HL-60/S4 (cell line): ENCODE results near the gene TAF1L.
"Not testable (repeated sequence)": the region's sequence is repeated elsewhere in the genome, so short reads cannot be mapped to it uniquely, and the experiment has no call there.

Experiments used
- in situ Hi-C: fragments of 300-500 bp; cut with MboI; formaldehyde crosslinking; loops from 2 replicates; pipeline ENCODE4 v1.14.3; 2022; ENCODE audit warnings: low sequenced_read_pairs

TAF1L gene

GRCh38 chr9:32635362-32635761 lies at the start of gene TAF1L:
TAF1L (minus strand) TSS chr9:32635669; CDS start chr9:32635579, 90 bp downstream.
- in situ Hi-C loops, result no loop called here

- in situ Hi-C loops, result no loop called here
Measured at GRCh38 chr9:32681751-32682150, 46.3 kb upstream of the TAF1L start.

GRCh38 chr9:32677931-32678330 lies 42.5 kb upstream of the TAF1L start:
- in situ Hi-C loops, result no loop called here

- in situ Hi-C loops, result no loop called here
Measured at GRCh38 chr9:32672469-32672868, 37.0 kb upstream of the TAF1L start.

GRCh38 chr9:32671333-32671732 lies 35.9 kb upstream of the TAF1L start:
- in situ Hi-C loops, result no loop called here

- in situ Hi-C loops, result no loop called here
Measured at GRCh38 chr9:32665101-32665500, 29.6 kb upstream of the TAF1L start.

GRCh38 chr9:32663741-32664140 lies 28.3 kb upstream of the TAF1L start:
- in situ Hi-C loops, result no loop called here

GRCh38 chr9:32647671-32648070 lies 12.2 kb upstream of the TAF1L start:
- in situ Hi-C loops, result no loop called here

- in situ Hi-C loops, result no loop called here
Measured at GRCh38 chr9:32644698-32645097, 9.2 kb upstream of the TAF1L start.

- in situ Hi-C loops, result not testable (repeated sequence)
Measured at GRCh38 chr9:32633151-32633550, 2.3 kb downstream of the TAF1L start.

GRCh38 chr9:32631991-32632390 lies 3.5 kb downstream of the TAF1L start:
- in situ Hi-C loops, result no loop called here

GRCh38 chr9:32627394-32627954 lies 8.0 kb downstream of the TAF1L start:
- in situ Hi-C loops, result no loop called here

GRCh38 chr9:32625320-32625719 lies 10.1 kb downstream of the TAF1L start:
- in situ Hi-C loops, result no loop called here

- in situ Hi-C loops, result no loop called here
Measured at GRCh38 chr9:32622948-32623347, 12.5 kb downstream of the TAF1L start.

- in situ Hi-C loops, result no loop called here
Measured at GRCh38 chr9:32618261-32618660, 17.2 kb downstream of the TAF1L start.

GRCh38 chr9:32606811-32607210 lies 28.7 kb downstream of the TAF1L start:
- in situ Hi-C loops, result no loop called here

- in situ Hi-C loops, result no loop called here
Measured at GRCh38 chr9:32603914-32604852, 31.3 kb downstream of the TAF1L start.

- in situ Hi-C loops, result not testable (repeated sequence)
Measured at GRCh38 chr9:32599021-32599420, 36.4 kb downstream of the TAF1L start.

GRCh38 chr9:32596936-32597335 lies 38.5 kb downstream of the TAF1L start:
- in situ Hi-C loops, result no loop called here

GRCh38 chr9:32596096-32596865 lies 39.2 kb downstream of the TAF1L start:
- in situ Hi-C loops, result no loop called here

GRCh38 chr9:32590898-32591297 lies 44.6 kb downstream of the TAF1L start:
- in situ Hi-C loops, result no loop called here

GRCh38 chr9:32590476-32590875 lies 45.0 kb downstream of the TAF1L start:
- in situ Hi-C loops, result no loop called here
